DND-41 (cell line): ENCODE results near the gene FOXL2.

Source experiments
- ATAC-seq: fragments of 200-7000 bp; cut with Tn5 transposase; 3 replicates; pipeline ENCODE4 v1.9.1; 2021; ENCODE audit warnings: low read depth; ENCODE audit not compliant: insufficient read depth
- DNase-seq: peaks from one replicate; pipeline ENCODE4 v3.0.0-alpha.2; 2020
- H2AFZ ChIP-seq: 2 replicates; pipeline ENCODE4 v1.6.0; 2012; ENCODE audit warnings: low read depth, low read length
- H3K27ac ChIP-seq: 2 replicates; pipeline ENCODE4 v1.5.1; 2012; ENCODE audit warnings: low read length, inconsistent platforms
- H3K27me3 ChIP-seq: fragments of 200-600 bp; sonication (generic); 2 replicates; pipeline ENCODE4 v1.6.0; 2012; ENCODE audit warnings: low read length, mild to moderate bottlenecking, inconsistent platforms; ENCODE audit not compliant: insufficient read depth, poor library complexity
- H3K36me3 ChIP-seq: 2 replicates; pipeline ENCODE4 v1.5.1; 2012; ENCODE audit warnings: low read length, inconsistent platforms; ENCODE audit not compliant: insufficient read depth
- H3K4me1 ChIP-seq: 2 replicates; pipeline ENCODE4 v1.5.1; 2012; ENCODE audit warnings: mild to moderate bottlenecking, low read length; ENCODE audit not compliant: insufficient read depth
- H3K4me2 ChIP-seq: 2 replicates; pipeline ENCODE4 v1.6.0; 2012; ENCODE audit warnings: mild to moderate bottlenecking, moderate library complexity, low read length, inconsistent platforms; ENCODE audit not compliant: insufficient read depth
- H3K4me3 ChIP-seq, 2 experiments: fragments of 200-600 bp in 1 of 2; shearing (Covaris generic) in 1 of 2; 2 replicates each; pipeline ENCODE4 v1.5.1; 2012 to 2016; ENCODE audit warnings: inconsistent platforms in 2 of 2, low read length in 2 of 2, mild to moderate bottlenecking in 2 of 2, low read depth in 1 of 2, moderate library complexity in 1 of 2
- H3K79me2 ChIP-seq: 2 replicates; pipeline ENCODE4 v1.6.0; 2012; ENCODE audit warnings: low read length, inconsistent platforms; ENCODE audit not compliant: insufficient read depth
- H3K9ac ChIP-seq: 2 replicates; pipeline ENCODE4 v1.6.0; 2012; ENCODE audit warnings: low read depth, mild to moderate bottlenecking, inconsistent platforms, low read length, moderate library complexity
- H3K9me3 ChIP-seq: 2 replicates; pipeline ENCODE4 v1.5.1; 2012; ENCODE audit warnings: low read length, moderate library complexity, mild to moderate bottlenecking, inconsistent platforms; ENCODE audit not compliant: insufficient read depth, severe bottlenecking
- H4K20me1 ChIP-seq: 2 replicates; pipeline ENCODE4 v1.6.0; 2012; ENCODE audit warnings: low read length; ENCODE audit not compliant: insufficient read depth
- CTCF ChIP-seq: IDR thresholded peaks from 2 replicates; pipeline ENCODE4 v1.5.1; 2012; ENCODE audit warnings: borderline replicate concordance, low read length, moderate library complexity, mild to moderate bottlenecking; ENCODE audit not compliant: poor library complexity, severe bottlenecking; ENCODE audit errors: extremely low read depth
- EZH2 ChIP-seq: IDR thresholded peaks from 3 replicates; pipeline ENCODE4 v1.6.1; 2012; ENCODE audit warnings: borderline replicate concordance, low read depth, mild to moderate bottlenecking, moderate library complexity, low read length, inconsistent platforms; ENCODE audit not compliant: severe bottlenecking

FOXL2 gene

GRCh38 chr3:138950701-138951100 lies 3.8 kb upstream of the FOXL2 start:
- H2AFZ ChIP-seq: no peak overlapping the region
- no peaks in the 10 kb centered on the region for H3K9me3 ChIP-seq
- no peaks in the 10 kb centered on the region for H3K36me3 ChIP-seq
- no peaks in the 10 kb centered on the region for H3K79me2 ChIP-seq
- DNase-seq: no peak
- H4K20me1 ChIP-seq: no peaks in the 10 kb centered on the region; the same call in 1 of the 2 replicates
- TF ChIP-seq CTCF (no peak), EZH2 (no peak)
- peaks cover 20% of the 10 kb centered on the region for H3K27me3 ChIP-seq
- H3K27ac ChIP-seq: no peak overlapping the region
- H3K9ac ChIP-seq: no peak overlapping the region
- no peak overlapping the region for H3K4me2 ChIP-seq
- no peaks in the 10 kb centered on the region for H3K4me1 ChIP-seq
- ATAC-seq: no peak
- no peak overlapping the region for H3K4me3 ChIP-seq

- DNase-seq (no peak), ATAC-seq (no peak)
- Histone ChIP-seq H3K27me3 (peaks cover 20% of the 10 kb centered on the region), H2AFZ (no peak overlapping the region), H3K9me3 (no peaks in the 10 kb centered on the region), H3K9ac (no peak overlapping the region), H3K4me1 (no peaks in the 10 kb centered on the region), H4K20me1 (no peaks in the 10 kb centered on the region; the same call in 1 of the 2 replicates), H3K4me3 (no peak overlapping the region), H3K27ac (no peak overlapping the region), H3K36me3 (no peaks in the 10 kb centered on the region), H3K79me2 (no peaks in the 10 kb centered on the region), H3K4me2 (no peak overlapping the region)
- no peak for TF ChIP-seq CTCF
- no peak for TF ChIP-seq EZH2
Measured at GRCh38 chr3:138950006-138950644, 3.2 kb upstream of the FOXL2 start.

GRCh38 chr3:138949445-138950005 lies 2.6 kb upstream of the FOXL2 start:
- no peaks in the 10 kb centered on the region for H4K20me1 ChIP-seq
- H3K9ac ChIP-seq: no peak overlapping the region
- no peaks in the 10 kb centered on the region for H3K4me1 ChIP-seq
- H3K79me2 ChIP-seq: no peaks in the 10 kb centered on the region
- H3K27me3 ChIP-seq: peaks cover 20% of the 10 kb centered on the region
- no peaks in the 10 kb centered on the region for H3K36me3 ChIP-seq
- H3K9me3 ChIP-seq: no peaks in the 10 kb centered on the region
- DNase-seq: no peak
- no peak overlapping the region for H3K27ac ChIP-seq
- H3K4me3 ChIP-seq: no peak overlapping the region
- H2AFZ ChIP-seq: no peak overlapping the region
- TF ChIP-seq EZH2 (no peak), CTCF (no peak)
- ATAC-seq: no peak
- no peak overlapping the region for H3K4me2 ChIP-seq

GRCh38 chr3:138949002-138949418 lies 2.1 kb upstream of the FOXL2 start:
- no peak overlapping the region for H3K4me2 ChIP-seq
- no peaks in the 10 kb centered on the region for H3K79me2 ChIP-seq
- DNase-seq (no peak), ATAC-seq (no peak)
- no peak overlapping the region for H3K27ac ChIP-seq
- H3K9ac ChIP-seq: no peak overlapping the region
- H4K20me1 ChIP-seq: no peaks in the 10 kb centered on the region
- H3K4me1 ChIP-seq: no peaks in the 10 kb centered on the region
- H3K9me3 ChIP-seq: no peaks in the 10 kb centered on the region
- no peak for TF ChIP-seq EZH2
- TF ChIP-seq CTCF: no peak
- H3K4me3 ChIP-seq: no peak overlapping the region
- no peak overlapping the region for H2AFZ ChIP-seq
- H3K27me3 ChIP-seq: peaks cover 20% of the 10 kb centered on the region
- H3K36me3 ChIP-seq: no peaks in the 10 kb centered on the region
